HepG2 (cell line): ENCODE data around the gene PSMD4. TPM values are rescaled to one million over a fixed set of nuclear protein-coding genes. Genes with fewer than 3 reads are reported as not detected.

Experiments used
- ATAC-seq: fragments of 200-7000 bp; cut with Tn5 transposase; 3 replicates; pipeline ENCODE4 v1.9.1; 2020; ENCODE audit warnings: mild to moderate bottlenecking, moderate library complexity
- BruUV-seq: library from RNA; stranded (reverse); fragments of 400-500 nt; replicated peaks from 2 replicates; lab custom pipeline; 2021; lab: Mats Ljungman, UMichigan
- CTCF ChIA-PET: fragments of 300-600 bp; formaldehyde crosslinking; extraction: SDS; loops from one replicate; lab custom pipeline; 2021; ENCODE audit warnings: low total read pairs, inconsistent platforms, low intra/inter-chr PET ratio; lab: Yijun Ruan, JAX
- POLR2A ChIA-PET: fragments of 350-600 bp; sonication (Branson Sonifier 250); formaldehyde crosslinking; loops from one replicate; lab custom pipeline; 2020; ENCODE audit warnings: antibody characterized with exemption, inconsistent platforms; lab: Yijun Ruan, JAX
- DNase-seq: peaks from one replicate; pipeline ENCODE4 v3.0.0-alpha.2; 2015; ENCODE audit warnings: low spot score
- FAIRE-seq: peaks from 3 replicates; lab custom pipeline; 2011; peaks lifted over from hg19 to GRCh38; lab: Jason Lieb, UNC
- H2AFZ ChIP-seq: one replicate; pipeline ENCODE4 v1.6.1; 2011; ENCODE audit warnings: low read length, inconsistent platforms
- H3K27ac ChIP-seq: fragments of 300-600 bp; 3 replicates; pipeline ENCODE4 v1.8.0; 2011; ENCODE audit warnings: mixed run types, mild to moderate bottlenecking, mixed read lengths, low read length, inconsistent platforms; ENCODE audit not compliant: insufficient read depth; ENCODE audit errors: extremely low read length
- H3K27me3 ChIP-seq, 2 experiments: fragments of 200-600 bp in 1 of 2; 2 replicates in 1 of 2; 3 replicates in 1 of 2; pipeline versions ENCODE4 v1.6.0 to v1.8.0; 2011; ENCODE audit warnings: low read length in 2 of 2, mild to moderate bottlenecking in 2 of 2, moderate library complexity in 2 of 2, inconsistent platforms in 1 of 2; ENCODE audit not compliant: insufficient read depth in 2 of 2, control insufficient read depth in 1 of 2
- H3K36me3 ChIP-seq, 2 experiments: fragments of 200-600 bp in 1 of 2; replicated peaks in 1 of 2; 2 replicates in 1 of 2; 3 replicates in 1 of 2; pipeline versions ENCODE4 v1.5.1 to v1.8.0; 2011; ENCODE audit warnings: low read length in 2 of 2, inconsistent platforms in 1 of 2; ENCODE audit not compliant: insufficient read depth in 2 of 2, control insufficient read depth in 1 of 2
- H3K4me1 ChIP-seq: 2 replicates; pipeline ENCODE4 v1.5.1; 2012; ENCODE audit warnings: low read length, inconsistent platforms; ENCODE audit not compliant: insufficient read depth
- H3K4me2 ChIP-seq: 2 replicates; pipeline ENCODE4 v1.6.0; 2011; ENCODE audit warnings: low read depth, low read length, inconsistent platforms
- H3K4me3 ChIP-seq, 3 experiments: fragments of 200-600 bp in 1 of 3; sonication (generic), shearing (Covaris generic) in 1 of 3; replicated peaks in 1 of 3; 2 replicates each; pipeline ENCODE4 v1.5.1; 2011 to 2016; ENCODE audit warnings: low read length in 3 of 3, inconsistent platforms in 2 of 3, low read depth in 2 of 3, mild to moderate bottlenecking in 2 of 3, control low read depth in 1 of 3, mixed read lengths in 1 of 3; ENCODE audit not compliant: insufficient read depth in 1 of 3
- H3K79me2 ChIP-seq: one replicate; pipeline ENCODE4 v1.6.1; 2011; ENCODE audit warnings: low read length, inconsistent platforms; ENCODE audit not compliant: insufficient read depth
- H3K9ac ChIP-seq: 2 replicates; pipeline ENCODE4 v1.6.0; 2011; ENCODE audit warnings: mild to moderate bottlenecking, low read depth, low read length, inconsistent platforms; ENCODE audit not compliant: insufficient read depth
- H3K9me3 ChIP-seq: 2 replicates; pipeline ENCODE4 v1.5.1; 2012; ENCODE audit warnings: mild to moderate bottlenecking, low read length
- H4K20me1 ChIP-seq: 2 replicates; pipeline ENCODE4 v1.6.0; 2011; ENCODE audit warnings: inconsistent platforms, mild to moderate bottlenecking, low read length, moderate library complexity; ENCODE audit not compliant: insufficient read depth
- ATF1 ChIP-seq: IDR thresholded peaks from 2 replicates; pipeline ENCODE4 v1.6.1; 2016; ENCODE audit warnings: mild to moderate bottlenecking, control low read depth
- CENPBD1 ChIP-seq: sonication (generic); formaldehyde crosslinking; IDR thresholded peaks from 2 replicates; pipeline ENCODE4 v1.8.0; 2022; ENCODE audit warnings: missing genetic modification reagents, low read depth, mild to moderate bottlenecking, borderline replicate concordance
- ELK4 ChIP-seq: sonication (generic); formaldehyde crosslinking; IDR thresholded peaks from 2 replicates; pipeline ENCODE4 v1.9.0; 2021; ENCODE audit warnings: missing genetic modification reagents, borderline replicate concordance
- KLF11 ChIP-seq: IDR thresholded peaks from 2 replicates; pipeline ENCODE4 v1.6.1; 2016; ENCODE audit warnings: missing compliant biosample characterization
- MTA1 ChIP-seq: sonication (generic); formaldehyde crosslinking; IDR thresholded peaks from 2 replicates; pipeline ENCODE4 v1.4.0; 2020; ENCODE audit warnings: missing genetic modification reagents, mild to moderate bottlenecking, borderline replicate concordance
- NR2F2 ChIP-seq: IDR thresholded peaks from 2 replicates; pipeline ENCODE4 v1.6.1; 2012; ENCODE audit warnings: low read depth, inconsistent platforms, borderline replicate concordance
- SMAD3 ChIP-seq: sonication (generic); formaldehyde crosslinking; IDR thresholded peaks from 2 replicates; pipeline ENCODE4 v1.4.0; 2020; ENCODE audit warnings: missing genetic modification reagents
- SSRP1 ChIP-seq: IDR thresholded peaks from 2 replicates; pipeline ENCODE4 v1.6.1; 2016; ENCODE audit warnings: control low read depth
- TBX3 ChIP-seq: fragments of 450-650 bp; IDR thresholded peaks from 2 replicates; pipeline ENCODE4 v1.6.1; 2017; ENCODE audit warnings: antibody characterized with exemption, mild to moderate bottlenecking, inconsistent platforms, borderline replicate concordance
- ZBTB42 ChIP-seq: sonication (generic); formaldehyde crosslinking; IDR thresholded peaks from 2 replicates; pipeline ENCODE4 v1.5.0; 2020; ENCODE audit warnings: mild to moderate bottlenecking, missing genetic modification reagents
- ZMAT5 ChIP-seq: sonication (generic); formaldehyde crosslinking; IDR thresholded peaks from 2 replicates; pipeline ENCODE4 v1.5.0; 2020; ENCODE audit warnings: mild to moderate bottlenecking, low read depth, missing genetic modification reagents, borderline replicate concordance
- ZNF160 ChIP-seq: sonication (generic); formaldehyde crosslinking; IDR thresholded peaks from 2 replicates; pipeline ENCODE4 v1.8.0; 2022; ENCODE audit warnings: mild to moderate bottlenecking, inconsistent platforms, missing genetic modification reagents
- ZNF256 ChIP-seq: sonication (generic); formaldehyde crosslinking; conservative IDR thresholded peaks from 2 replicates; pipeline ENCODE4 v1.4.0; 2020; ENCODE audit warnings: missing genetic modification reagents
- ZNF740 ChIP-seq: sonication (generic); formaldehyde crosslinking; IDR thresholded peaks from 2 replicates; pipeline ENCODE4 v1.4.0; 2020; ENCODE audit warnings: missing genetic modification reagents
- ZNF800 ChIP-seq: sonication (generic); formaldehyde crosslinking; IDR thresholded peaks from 2 replicates; pipeline ENCODE4 v1.4.0; 2020; ENCODE audit warnings: missing genetic modification reagents
- WGBS: methylation state at CpG from one replicate; pipeline ENCODE4 v1.1.6; 2017; ENCODE audit warnings: low lambda C conversion rate; 5-methylcytosine and 5-hydroxymethylcytosine counted together
- in situ Hi-C: cut with HindIII; loops from 2 replicates; pipeline ENCODE4 v1.10.0; 2017; ENCODE audit warnings: low pct_unique_long_range_greater_than_20kb; ENCODE audit not compliant: extremely low pct_ligation_motif_present
- intact Hi-C: fragments of 100-400 bp; cut with micrococcal nuclease; formaldehyde crosslinking; loops from one replicate; pipeline ENCODE4 v1.10.0; 2022; ENCODE audit not compliant: unreplicated experiment
- polyA plus RNA-seq, 8 experiments: library from polyadenylated mRNA; depleted of rRNA in 3 of 8; stranded (reverse) in 7 of 8; unstranded in 1 of 8; fragments of >200 nt; fragmentation: Illumina TruSeq in 4 of 8; extraction: Trizol in 4 of 8; gene quantifications; 2 replicates each; pipeline versions ENCODE4 v1.2.1 to v1.2.3, GENCODE V29; 2011 to 2016; ENCODE audit warnings: low read depth in 4 of 8, missing spikeins in 1 of 8, mixed read lengths in 1 of 8; ENCODE audit not compliant: insufficient read depth in 1 of 8
- total RNA-seq, 5 experiments: library from RNA; depleted of rRNA; stranded (reverse); fragments of >200 nt; fragmentation: Illumina TruSeq; extraction: Trizol; gene quantifications; 2 replicates each; pipeline ENCODE4 v1.2.3, GENCODE V29; 2016; ENCODE audit warnings: low read depth in 1 of 5

The PSMD4 gene
- total and polyA plus RNA-seq, 2 of the 13 experiments (the other 11 are each of a cell fraction or from before 2014, with no cell fraction given): 194 to 243 TPM

- Histone ChIP-seq H3K4me2 (no peak overlapping the region), H3K9me3 (no peaks in the 10 kb centered on the region), H3K4me3 (no peak overlapping the region)
- ATAC-seq: no peak
- 92% methylated on average over 7 of the region's 7 CpGs for WGBS
- no peak for FAIRE-seq
- BruUV-seq: no TSS peak
- no peak for DNase-seq
- POLR2A ChIA-PET: interaction anchor here (1.1 kb wide), 2 partner anchors 9 to 18 kb away, joined by 3 read pairs; no protein-coding TSS in a partner anchor
- no peak for TF ChIP-seq SMAD3 (CRISPR knock-in tag)
- no peak for TF ChIP-seq MTA1 (CRISPR knock-in tag)
- no peak for TF ChIP-seq TBX3
- TF ChIP-seq ZNF160 (CRISPR knock-in tag): no peak
- TF ChIP-seq ZNF740 (CRISPR knock-in tag): no peak
- TF ChIP-seq, all 625 proteins: peak for 0
- peaks cover 9 to 75% of the 10 kb centered on the region in 2 experiments for H3K36me3 ChIP-seq
- H3K27ac ChIP-seq: no peak overlapping the region
- CTCF ChIA-PET: no interaction called here
- H4K20me1 ChIP-seq: no peaks in the 10 kb centered on the region
- no peak overlapping the region for H3K9ac ChIP-seq
- intact Hi-C loops: no loop called here
- no peaks in the 10 kb centered on the region for H3K27me3 ChIP-seq
- in situ Hi-C loops: no loop called here
- H3K79me2 ChIP-seq: no peaks in the 10 kb centered on the region
- peaks cover 17% of the 10 kb centered on the region for H3K4me1 ChIP-seq
- H2AFZ ChIP-seq: no peak overlapping the region
These were observed 55.3 kb downstream of the PSMD4 start for GRCh38 chr1:151309811-151310323.

- H3K9me3 ChIP-seq: no peaks in the 10 kb centered on the region
- peaks cover 12 to 72% of the 10 kb centered on the region in 2 experiments for H3K36me3 ChIP-seq
- no peak for TF ChIP-seq KLF11 (CRISPR knock-in tag)
- no peak for TF ChIP-seq ATF1 (CRISPR knock-in tag)
- TF ChIP-seq NR2F2: no peak
- TF ChIP-seq ZNF256 (CRISPR knock-in tag): no peak
- TF ChIP-seq ELK4 (CRISPR knock-in tag): no peak
- no peak for TF ChIP-seq ZBTB42 (CRISPR knock-in tag)
- TF ChIP-seq CENPBD1: no peak
- TF ChIP-seq SSRP1: no peak
- no peak for TF ChIP-seq ZMAT5 (CRISPR knock-in tag)
- no peak for TF ChIP-seq ZNF800 (CRISPR knock-in tag)
- no TSS peak for BruUV-seq
- POLR2A ChIA-PET: interaction anchor here (0.7 to 1.7 kb wide), 8 partner anchors 13 to 121 kb away, joined by 3 to 21 read pairs (median 4); partner anchors contain the start of genes PI4KB, PSMD4, SELENBP1 and VPS72
- H3K27ac ChIP-seq: no peak overlapping the region
- H3K79me2 ChIP-seq: no peaks in the 10 kb centered on the region
- H3K27me3 ChIP-seq: no peaks in the 10 kb centered on the region
- in situ Hi-C loops (no loop called here), intact Hi-C loops (no loop called here)
- WGBS: 90% methylated on average over 4 of the region's 4 CpGs
- H3K9ac ChIP-seq: no peak overlapping the region
- CTCF ChIA-PET: no interaction called here
- FAIRE-seq (no peak), DNase-seq (no peak), ATAC-seq (no peak)
- no peaks in the 10 kb centered on the region for H4K20me1 ChIP-seq
- H3K4me3 ChIP-seq: no peak overlapping the region
- no peak overlapping the region for H3K4me2 ChIP-seq
- H3K4me1 ChIP-seq: peaks cover 17% of the 10 kb centered on the region
- no peak overlapping the region for H2AFZ ChIP-seq
These were observed 56.5 kb downstream of the PSMD4 start for GRCh38 chr1:151311011-151311410.
